ENCODE results near the gene RAP1GAP2.

Gene RAP1GAP2

GRCh38 chr17:3004925-3005324, 208.7 kb downstream of the RAP1GAP2 start:
- no peak for DNase-seq

GRCh38 chr17:3005696-3006095, 209.5 kb downstream of the RAP1GAP2 start:
- DNase-seq, result no peak

- DNase-seq, result no peak
Observed at GRCh38 chr17:3006801-3007200, 210.6 kb downstream of the RAP1GAP2 start.

- DNase-seq, result no peak
Observed at GRCh38 chr17:3007651-3008121, 211.4 kb downstream of the RAP1GAP2 start.

- DNase-seq, result no peak
Observed at GRCh38 chr17:3008336-3009288, 212.4 kb downstream of the RAP1GAP2 start.

GRCh38 chr17:3009411-3009920, 213.2 kb downstream of the RAP1GAP2 start:
- DNase-seq, result no peak

GRCh38 chr17:3011891-3012290, 215.7 kb downstream of the RAP1GAP2 start:
- no peak for DNase-seq

- peak; percentile 52 for DNase-seq
Observed at GRCh38 chr17:3012926-3013581, 216.8 kb downstream of the RAP1GAP2 start.

- DNase-seq, result no peak
Observed at GRCh38 chr17:3015890-3016289, 219.7 kb downstream of the RAP1GAP2 start.

- DNase-seq, result no peak
Observed at GRCh38 chr17:3017936-3018335, 221.7 kb downstream of the RAP1GAP2 start.

- DNase-seq, result no peak
Observed at GRCh38 chr17:3019761-3020160, 223.5 kb downstream of the RAP1GAP2 start.

GRCh38 chr17:3020381-3020780, 224.1 kb downstream of the RAP1GAP2 start:
- no peak for DNase-seq

GRCh38 chr17:3022197-3022596, 226.0 kb downstream of the RAP1GAP2 start:
- no peak for DNase-seq

GRCh38 chr17:3024346-3024745, 228.1 kb downstream of the RAP1GAP2 start:
- DNase-seq, result no peak

GRCh38 chr17:3025421-3026124, 229.3 kb downstream of the RAP1GAP2 start:
- DNase-seq, result no peak

GRCh38 chr17:3026125-3026855, 230.1 kb downstream of the RAP1GAP2 start:
- DNase-seq, result no peak

- no peak for DNase-seq
Observed at GRCh38 chr17:3026856-3027751, 230.9 kb downstream of the RAP1GAP2 start.

- no peak for DNase-seq
Observed at GRCh38 chr17:3027786-3028532, 231.7 kb downstream of the RAP1GAP2 start.

- DNase-seq, result no peak
Observed at GRCh38 chr17:3029213-3029913, 233.1 kb downstream of the RAP1GAP2 start.

- DNase-seq, result no peak
Observed at GRCh38 chr17:3030096-3030495, 233.9 kb downstream of the RAP1GAP2 start.
